Choroid plexus epithelial cell (primary cell): ENCODE measurements around the gene SCFD2.

Experiments
- DNase-seq: peaks from one replicate; pipeline ENCODE4 v3.0.0-alpha.2; 2010; ENCODE audit warnings: low read depth
- H3K4me3 ChIP-seq: 2 replicates; pipeline ENCODE4 v1.5.1; 2011; ENCODE audit warnings: low read depth, mild to moderate bottlenecking, control low read depth, low read length, moderate library complexity
- TF ChIP-seq, protein P1 (sequence below): conservative IDR thresholded peaks from 2 replicates; pipeline ENCODE4 v1.5.1; 2011; ENCODE audit warnings: low read depth, mild to moderate bottlenecking, control low read depth, inconsistent platforms, low read length, moderate library complexity

SCFD2 gene

DNA sequence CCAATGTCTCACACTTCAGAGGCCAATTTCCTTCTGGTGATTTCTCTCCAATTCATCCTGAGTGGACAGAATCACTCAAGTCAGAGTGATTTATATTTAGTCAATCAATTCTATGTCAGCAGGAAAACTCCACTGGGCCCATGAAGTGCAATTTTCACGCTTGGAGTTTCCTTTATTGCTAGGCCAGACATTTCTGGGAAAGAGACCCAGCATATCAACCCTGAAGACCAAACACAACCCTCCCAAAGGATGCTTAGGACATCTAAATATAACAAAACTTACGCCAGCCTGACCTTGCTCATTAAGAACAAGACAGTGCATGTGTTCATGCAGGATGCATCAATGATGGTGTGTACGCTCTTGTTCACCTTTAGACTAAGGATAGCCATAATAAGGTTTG is 347.4 kb downstream of the SCFD2 start:
- TF ChIP-seq, protein P1, sequence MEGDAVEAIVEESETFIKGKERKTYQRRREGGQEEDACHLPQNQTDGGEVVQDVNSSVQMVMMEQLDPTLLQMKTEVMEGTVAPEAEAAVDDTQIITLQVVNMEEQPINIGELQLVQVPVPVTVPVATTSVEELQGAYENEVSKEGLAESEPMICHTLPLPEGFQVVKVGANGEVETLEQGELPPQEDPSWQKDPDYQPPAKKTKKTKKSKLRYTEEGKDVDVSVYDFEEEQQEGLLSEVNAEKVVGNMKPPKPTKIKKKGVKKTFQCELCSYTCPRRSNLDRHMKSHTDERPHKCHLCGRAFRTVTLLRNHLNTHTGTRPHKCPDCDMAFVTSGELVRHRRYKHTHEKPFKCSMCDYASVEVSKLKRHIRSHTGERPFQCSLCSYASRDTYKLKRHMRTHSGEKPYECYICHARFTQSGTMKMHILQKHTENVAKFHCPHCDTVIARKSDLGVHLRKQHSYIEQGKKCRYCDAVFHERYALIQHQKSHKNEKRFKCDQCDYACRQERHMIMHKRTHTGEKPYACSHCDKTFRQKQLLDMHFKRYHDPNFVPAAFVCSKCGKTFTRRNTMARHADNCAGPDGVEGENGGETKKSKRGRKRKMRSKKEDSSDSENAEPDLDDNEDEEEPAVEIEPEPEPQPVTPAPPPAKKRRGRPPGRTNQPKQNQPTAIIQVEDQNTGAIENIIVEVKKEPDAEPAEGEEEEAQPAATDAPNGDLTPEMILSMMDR: no peak
- DNase-seq: no peak
- no peak overlapping the region for H3K4me3 ChIP-seq

DNA sequence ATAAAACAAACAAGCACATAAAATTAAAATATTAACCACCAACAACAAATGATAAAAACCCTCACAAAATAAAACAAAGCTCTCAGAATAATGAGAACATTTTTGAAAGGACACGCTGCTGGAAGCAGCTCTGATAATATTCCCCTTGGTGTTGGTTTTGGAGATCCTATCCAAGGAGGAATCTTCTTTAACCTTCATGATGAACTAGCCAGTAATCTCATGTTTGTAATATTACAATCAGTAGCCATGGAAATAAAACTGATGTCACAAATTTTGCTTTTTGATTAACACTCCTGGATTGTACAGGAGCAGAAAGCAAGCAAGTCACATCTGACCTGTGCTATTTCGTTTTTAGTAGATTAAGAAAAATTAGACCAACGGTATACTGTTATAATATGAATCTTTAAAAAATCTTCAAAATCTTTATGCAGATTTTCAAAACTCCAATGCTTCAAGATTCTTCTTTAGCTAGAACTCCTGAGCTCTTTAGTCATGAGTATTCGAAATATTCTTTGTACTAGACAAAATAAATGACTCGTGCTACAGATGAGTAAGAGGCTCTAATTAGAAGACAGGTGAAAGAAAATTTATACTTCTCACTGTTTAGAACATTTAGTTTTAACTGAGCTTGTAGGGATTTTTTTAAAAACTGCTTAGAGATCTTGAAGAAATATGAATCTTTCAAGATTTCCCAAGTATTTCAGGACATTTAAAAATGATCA is 349.6 kb downstream of the SCFD2 start:
- DNase-seq: no peak
- TF ChIP-seq, protein P1: no peak
- H3K4me3 ChIP-seq: no peak overlapping the region

DNA sequence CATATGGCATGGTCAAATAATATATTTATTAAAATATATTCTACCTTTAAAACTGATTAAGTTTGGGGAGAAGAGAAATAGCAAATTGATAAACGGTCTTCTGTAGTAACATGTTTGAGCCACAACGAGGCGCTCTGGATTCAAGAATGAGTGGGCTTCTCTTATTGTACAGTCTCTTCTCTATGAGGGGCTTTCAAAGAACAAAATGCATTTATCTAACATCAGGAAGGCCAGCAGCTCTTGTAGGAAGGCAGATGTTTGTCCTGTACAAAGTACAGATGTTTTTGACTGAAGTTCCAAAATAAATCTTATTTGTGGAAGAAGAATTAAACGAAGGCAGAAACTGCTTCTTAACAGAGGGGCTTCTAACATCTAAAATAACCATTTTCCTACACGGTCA is 350.2 kb downstream of the SCFD2 start:
- peak; percentile 90 for DNase-seq

DNA sequence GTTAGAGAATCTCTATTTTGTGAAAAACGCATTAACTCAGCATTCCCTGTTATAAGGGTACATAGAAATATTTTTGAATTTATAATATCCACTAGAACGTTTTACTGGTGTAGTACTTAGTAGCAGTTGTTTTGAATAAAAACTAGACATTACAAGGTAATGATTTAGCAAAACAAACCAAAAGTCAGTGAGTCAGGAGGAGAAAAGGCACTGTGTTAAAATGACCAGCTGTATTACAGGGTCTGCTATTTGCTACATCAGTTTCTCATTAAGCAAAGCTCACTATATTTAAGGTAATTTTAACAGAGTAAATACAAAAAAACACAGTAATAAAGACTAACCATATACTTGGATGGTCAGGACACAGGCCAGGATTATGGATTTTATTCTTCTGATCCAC is 351.0 kb downstream of the SCFD2 start:
- TF ChIP-seq, protein P1: no peak
- no peak overlapping the region for H3K4me3 ChIP-seq
- no peak for DNase-seq

More for the DNA sequence above, 350.2 kb downstream of the SCFD2 start:
- TF ChIP-seq, protein P1: peak; percentile 80
- no peak overlapping the region for H3K4me3 ChIP-seq

DNA sequence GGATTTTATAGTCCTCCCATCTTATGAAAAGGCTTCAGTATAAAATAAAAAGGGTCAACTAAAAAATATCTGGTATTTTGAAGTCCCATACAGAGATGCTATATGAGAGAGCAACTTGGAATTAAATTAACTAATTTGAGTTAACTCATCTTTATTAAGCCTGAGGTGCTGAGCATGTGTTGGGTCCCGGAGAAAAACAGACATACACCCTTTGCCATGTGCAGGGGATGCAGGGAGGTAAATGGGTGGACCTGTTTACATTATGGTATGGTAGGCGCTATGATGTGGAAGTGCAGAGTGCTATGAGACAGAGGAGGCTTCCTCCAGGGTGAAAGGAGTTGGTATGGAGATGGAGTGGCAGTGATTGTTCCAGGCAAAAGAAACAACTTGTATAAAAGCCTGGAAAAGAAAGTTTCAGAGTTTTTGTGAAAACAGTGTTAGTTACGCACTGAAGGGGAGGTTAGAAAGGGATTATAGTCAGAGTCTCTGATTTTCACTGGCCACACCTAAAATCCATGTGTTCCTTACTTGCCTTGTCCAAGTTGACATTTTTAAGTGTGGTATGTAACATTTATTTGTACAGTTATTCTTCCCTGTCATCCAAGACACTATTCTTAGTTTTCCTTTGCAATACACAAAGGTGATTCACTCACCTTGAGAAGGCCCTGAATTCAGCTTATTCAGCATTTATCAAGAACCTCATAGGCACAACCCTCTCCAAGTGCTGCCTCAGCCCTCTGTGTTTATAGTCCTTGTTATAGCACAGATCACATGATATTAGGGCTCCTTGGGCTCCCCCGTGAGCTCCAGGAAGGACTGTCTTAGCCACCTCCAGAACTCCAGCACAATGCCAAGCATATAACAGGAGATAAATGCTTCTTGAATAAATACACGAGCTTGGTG is 351.7 kb downstream of the SCFD2 start:
- H3K4me3 ChIP-seq: no peak overlapping the region
- TF ChIP-seq, protein P1: no peak
- DNase-seq: peak; percentile 45

DNA sequence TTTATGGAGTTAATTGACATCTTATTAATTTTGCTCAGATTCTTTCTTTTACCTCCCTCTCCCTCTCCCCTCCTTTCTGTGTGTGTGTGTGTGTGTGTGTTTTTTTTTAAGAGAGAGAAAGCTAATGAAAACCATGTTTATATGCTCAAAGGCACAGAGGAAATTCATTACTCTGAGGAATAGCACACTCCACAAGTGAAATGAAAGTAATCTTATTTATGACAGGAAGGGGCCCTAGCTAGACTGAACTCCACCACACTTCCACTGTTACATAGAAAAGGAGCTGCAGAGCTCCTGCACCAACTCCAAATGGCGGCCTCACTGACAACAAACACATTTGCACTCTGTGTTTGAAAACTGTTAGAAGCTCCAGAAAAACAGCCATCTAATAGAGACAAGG is 353.1 kb downstream of the SCFD2 start:
- H3K4me3 ChIP-seq: no peak overlapping the region
- TF ChIP-seq, protein P1: no peak
- DNase-seq: peak; percentile 58
